Fibroblast of skin of abdomen (primary cell): Measurements from ENCODE around the gene CTBP2.

Experiments
- DNase-seq: peaks from one replicate; pipeline ENCODE4 v3.0.0-alpha.2; 2013

Gene CTBP2

GRCh38 chr10:125105155-125105554, 55.2 kb downstream of the CTBP2 start:
- no peak for DNase-seq

- no peak for DNase-seq
These were observed 55.8 kb downstream of the CTBP2 start for GRCh38 chr10:125104559-125104958.

DNA sequence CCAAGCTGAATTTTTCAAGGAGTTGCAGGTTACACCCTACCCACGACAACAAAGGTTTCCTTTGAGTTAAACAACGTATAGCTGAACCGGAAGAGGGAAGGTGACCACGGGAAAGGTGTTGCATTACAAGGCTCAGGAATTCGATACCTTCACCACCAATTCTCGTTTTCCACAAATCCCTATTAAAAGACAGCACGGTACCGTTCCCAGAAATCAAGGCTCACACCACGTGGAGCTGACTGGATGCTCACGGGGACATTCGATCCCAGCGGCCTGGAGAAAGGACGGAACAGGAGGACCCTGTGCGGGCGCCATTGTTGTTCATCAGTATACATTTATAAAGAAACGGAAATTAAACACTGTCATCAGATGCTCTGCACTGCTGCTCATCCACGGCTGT, 56.4 kb downstream of the CTBP2 start:
- no peak for DNase-seq

- DNase-seq, result no peak
These were observed 56.9 kb downstream of the CTBP2 start for GRCh38 chr10:125103466-125103865.

DNA sequence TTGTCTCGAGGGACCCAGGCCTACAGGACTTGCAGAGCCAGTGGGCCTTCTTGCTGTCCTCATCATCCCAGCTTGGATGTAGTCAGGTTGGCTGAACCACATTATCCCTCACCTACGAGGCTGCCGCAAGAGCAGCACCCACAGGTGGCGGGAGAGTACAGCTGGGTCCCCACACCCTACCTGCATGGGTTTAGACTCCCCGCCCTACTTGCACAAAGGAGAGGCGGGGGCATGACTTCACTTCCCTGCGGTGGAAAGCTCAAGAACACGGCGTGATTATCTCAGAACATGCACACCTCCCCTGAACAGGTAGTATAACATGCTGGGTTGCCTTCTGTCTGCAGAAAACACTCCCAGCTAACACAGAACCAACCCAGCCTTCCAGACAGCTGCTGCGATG, 57.5 kb downstream of the CTBP2 start:
- no peak for DNase-seq

GRCh38 chr10:125102246-125102645, 58.1 kb downstream of the CTBP2 start:
- peak; percentile 81 for DNase-seq

GRCh38 chr10:125101581-125101980, 58.8 kb downstream of the CTBP2 start:
- no peak for DNase-seq

DNA sequence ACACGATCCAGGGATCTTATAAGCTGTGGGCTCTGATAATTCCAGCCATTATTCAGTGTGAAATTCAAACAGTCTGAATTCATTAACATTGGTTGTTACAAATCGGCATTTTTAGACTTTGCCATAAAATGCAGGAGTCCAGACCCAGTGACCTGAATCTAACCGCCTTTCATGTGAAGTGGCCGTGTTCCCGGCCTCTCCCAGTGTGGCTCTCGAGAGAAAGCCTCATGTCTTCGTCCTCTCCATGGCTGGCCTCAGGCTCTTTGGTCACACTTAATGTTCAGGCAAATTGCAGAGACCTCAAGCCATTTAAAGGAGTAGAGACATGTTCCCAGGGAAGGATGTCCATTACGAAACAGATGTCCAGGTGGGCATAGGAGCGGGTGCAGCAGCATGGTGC, 59.3 kb downstream of the CTBP2 start:
- DNase-seq, result no peak

DNA sequence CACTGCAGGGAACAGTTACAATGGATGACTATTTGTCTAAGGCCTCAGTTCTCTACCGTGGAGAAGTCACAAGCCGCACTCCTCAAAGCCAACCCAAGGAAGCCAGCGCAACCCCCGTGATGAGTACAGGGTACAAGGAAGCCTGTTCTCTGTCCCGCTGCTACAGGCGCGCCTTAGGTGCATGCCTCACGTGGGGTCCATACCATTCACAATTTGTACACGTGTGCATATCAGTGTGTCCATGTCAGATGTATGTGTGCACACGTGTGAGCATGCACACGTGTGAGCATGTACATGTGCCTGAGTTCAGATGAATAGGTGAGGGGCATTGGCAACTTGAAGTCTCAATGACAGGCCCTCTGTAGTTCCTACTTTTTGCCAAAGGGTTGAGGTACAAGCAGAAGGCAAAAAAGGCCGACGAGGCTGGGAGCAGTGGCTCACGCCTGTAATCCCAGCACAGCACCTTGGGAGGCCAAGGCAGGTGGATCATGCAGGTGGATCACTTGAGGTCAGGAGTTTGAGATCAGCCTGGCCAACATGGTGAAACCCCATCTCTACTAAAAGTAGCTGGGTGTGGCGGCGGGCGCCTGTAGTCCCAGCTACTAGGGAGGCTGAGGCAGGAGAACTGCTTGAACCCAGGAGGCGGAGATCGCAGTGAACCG, 62.8 kb downstream of the CTBP2 start:
- DNase-seq, result no peak

- DNase-seq, result no peak
These were observed 63.4 kb downstream of the CTBP2 start for GRCh38 chr10:125096975-125097374.

- no peak for DNase-seq
These were observed 64.0 kb downstream of the CTBP2 start for GRCh38 chr10:125096371-125096770.

- DNase-seq, result no peak
These were observed 64.6 kb downstream of the CTBP2 start for GRCh38 chr10:125095776-125096175.

GRCh38 chr10:125095228-125095627, 65.1 kb downstream of the CTBP2 start:
- DNase-seq, result no peak

- no peak for DNase-seq
These were observed 65.6 kb downstream of the CTBP2 start for GRCh38 chr10:125094806-125095205.

DNA sequence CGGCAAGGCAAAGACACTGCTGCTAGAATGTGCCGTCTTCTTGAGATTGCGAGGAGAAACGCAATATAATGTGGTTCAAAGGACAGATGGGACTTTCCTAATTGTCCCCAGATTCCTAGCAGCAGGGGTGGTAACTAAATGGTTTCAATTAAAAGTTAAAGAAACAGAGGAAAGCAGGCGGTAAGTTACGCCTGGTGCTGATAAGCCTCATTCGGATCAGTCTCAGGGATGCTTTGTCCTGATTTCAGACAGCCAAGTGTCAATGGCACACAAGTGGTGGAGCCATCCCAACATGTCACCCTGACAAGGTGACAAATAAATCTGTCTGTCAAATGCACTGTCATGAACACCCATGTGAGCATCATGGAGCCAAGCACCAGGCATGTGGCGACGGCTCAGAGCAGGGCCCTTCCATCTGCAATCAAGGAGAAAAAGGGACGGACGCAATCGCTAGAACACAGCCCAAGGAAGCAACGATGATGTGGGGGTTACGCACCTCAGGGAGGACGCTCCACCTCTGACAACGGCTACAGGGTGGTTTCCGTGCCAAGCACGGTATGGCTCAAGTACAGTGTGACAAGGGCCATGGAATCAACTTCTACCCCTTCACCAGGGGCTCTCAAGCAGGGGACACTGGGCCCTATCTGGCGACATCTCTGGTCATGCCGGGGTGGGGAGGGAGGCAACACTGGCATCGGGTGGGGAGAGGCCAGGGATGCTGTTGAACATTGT, 66.2 kb downstream of the CTBP2 start:
- no peak for DNase-seq

- peak; percentile 55 for DNase-seq
These were observed 67.0 kb downstream of the CTBP2 start for GRCh38 chr10:125093199-125093973.

DNA sequence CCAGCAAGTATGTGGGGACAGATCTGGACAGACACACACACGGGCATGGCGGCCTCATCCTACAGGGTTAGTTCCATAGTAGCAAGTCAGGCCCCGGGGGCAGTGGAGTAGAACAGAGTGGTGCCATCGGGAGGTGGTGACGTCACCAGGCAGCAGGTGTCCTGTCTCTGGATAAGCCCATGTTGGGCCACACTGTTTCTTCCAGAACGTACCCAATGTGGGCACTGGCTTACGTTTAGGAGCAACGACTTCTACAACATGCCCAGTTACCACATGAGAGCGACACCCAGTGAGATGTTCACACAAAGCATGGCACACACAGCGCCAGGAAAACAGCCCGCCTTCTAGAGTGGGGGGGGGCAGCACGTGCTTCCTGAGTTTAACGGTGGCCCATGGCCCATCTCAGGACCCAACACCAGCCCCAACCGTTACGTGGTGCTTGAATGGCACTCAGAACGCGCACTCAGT, 67.8 kb downstream of the CTBP2 start:
- DNase-seq, result no peak

DNA sequence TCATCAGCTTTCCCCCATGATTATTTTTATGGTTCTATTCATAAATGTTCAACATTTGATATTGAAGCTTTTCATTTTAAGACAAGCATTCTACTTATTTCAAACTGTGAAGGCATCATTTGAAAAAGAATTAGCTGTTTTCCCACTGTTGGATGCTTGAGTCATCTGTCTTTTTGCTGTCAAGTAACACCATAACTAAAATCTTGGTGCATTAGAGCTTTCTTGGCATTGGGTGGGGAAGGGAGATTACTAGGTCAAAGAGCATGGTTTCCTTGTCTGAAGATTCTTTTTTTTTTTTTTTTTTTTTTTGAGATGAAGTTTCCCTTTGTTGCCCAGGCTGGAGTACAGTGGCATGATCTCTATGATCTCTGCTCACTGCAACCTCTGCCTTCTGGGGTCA, 68.5 kb downstream of the CTBP2 start:
- DNase-seq, result no peak

DNA sequence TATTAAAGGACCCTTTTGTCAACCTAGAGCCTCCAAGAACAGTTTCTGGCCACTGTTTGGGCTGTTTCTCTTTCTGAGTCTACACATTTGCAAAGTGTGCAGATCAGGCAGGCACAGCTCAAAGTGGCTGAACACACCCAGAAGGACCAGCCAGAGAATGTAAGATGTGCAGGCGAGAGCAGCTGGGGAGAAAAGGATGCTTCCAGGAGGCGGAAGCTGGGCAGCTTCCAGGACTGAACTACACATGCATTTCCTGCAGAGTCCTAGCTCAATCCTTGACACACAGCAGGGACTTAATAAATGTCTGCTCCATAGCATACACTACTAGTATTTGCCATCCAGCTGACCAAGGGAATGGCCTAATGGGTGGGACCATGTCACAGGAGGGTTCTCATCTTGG, 70.9 kb downstream of the CTBP2 start:
- no peak for DNase-seq

GRCh38 chr10:125087897-125088215, 72.5 kb downstream of the CTBP2 start:
- DNase-seq, result no peak

- no peak for DNase-seq
These were observed 73.0 kb downstream of the CTBP2 start for GRCh38 chr10:125087191-125087896.

DNA sequence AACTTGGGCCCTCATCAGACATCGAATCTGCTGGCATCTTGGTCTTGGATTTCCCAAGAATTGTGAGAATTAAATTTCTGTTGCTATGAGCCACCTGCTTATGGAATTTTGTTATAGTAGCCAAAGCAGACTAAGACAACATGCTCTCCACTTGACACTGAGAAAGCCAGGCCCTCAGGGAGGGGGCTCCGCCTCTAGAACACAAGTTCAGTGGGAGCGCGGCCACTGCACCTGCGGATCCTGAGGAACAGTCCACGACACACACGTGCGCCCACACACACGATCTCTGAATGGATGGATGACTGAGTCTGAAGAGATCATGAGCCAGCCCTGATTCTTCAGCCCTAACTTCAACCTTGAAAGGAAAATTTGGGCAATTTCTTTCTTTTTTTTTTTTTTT, 73.7 kb downstream of the CTBP2 start:
- DNase-seq, result no peak
